ENCODE results near the gene SLC9A3.
"Not testable (repeated sequence)": the region's sequence is repeated elsewhere in the genome, so short reads cannot be mapped to it uniquely, and the experiment has no call there.

Gene SLC9A3

DNA sequence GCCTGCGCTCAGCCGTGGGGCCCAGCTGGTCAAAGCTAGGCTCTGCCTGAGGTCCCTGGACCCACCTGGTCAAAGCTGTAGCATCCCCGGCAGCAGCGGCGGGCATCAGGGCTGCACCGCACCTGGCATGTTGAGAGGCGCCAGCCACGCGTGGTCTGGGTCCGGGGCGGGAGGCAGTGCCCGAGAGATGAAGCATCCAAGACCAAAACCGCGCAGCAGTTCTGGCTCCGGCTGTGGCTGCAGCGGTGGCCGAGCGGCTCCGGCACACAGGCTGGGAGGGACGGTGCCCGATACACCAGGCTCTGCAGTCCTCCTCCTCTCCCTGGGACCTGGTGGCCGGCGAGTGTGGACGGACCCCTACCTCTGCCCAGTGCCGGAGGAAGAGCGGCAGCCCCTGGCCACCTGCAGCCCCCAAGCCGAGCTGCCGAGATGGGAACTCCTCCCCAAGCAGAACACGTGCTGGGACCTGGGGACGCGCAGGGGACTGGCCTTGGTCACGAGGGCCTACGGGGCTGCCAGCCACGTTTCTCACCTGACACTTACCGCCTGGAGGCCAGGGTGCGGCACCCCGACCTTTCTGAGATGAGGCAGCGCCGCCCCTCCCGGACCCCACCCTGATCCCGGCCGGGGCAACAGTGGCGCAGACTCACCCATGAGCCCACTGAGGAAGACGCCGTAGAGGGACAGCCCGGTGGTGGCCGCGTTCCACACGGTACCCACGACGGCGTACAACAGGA is 33.0 kb downstream of the SLC9A3 start:
- TF ChIP-seq CTCF (IDR thresholded peaks at IDR 0.05; ENCODE audit: extremely low read depth, insufficient read depth, missing control alignments) = no peak
- DNase-seq (ENCODE audit: low spot score) = no peak
- in situ Hi-C loops (cut with MboI; ENCODE audit: low pct_unique_long_range_greater_than_20kb, low sequenced_read_pairs, unreplicated experiment) = no loop called here

DNA sequence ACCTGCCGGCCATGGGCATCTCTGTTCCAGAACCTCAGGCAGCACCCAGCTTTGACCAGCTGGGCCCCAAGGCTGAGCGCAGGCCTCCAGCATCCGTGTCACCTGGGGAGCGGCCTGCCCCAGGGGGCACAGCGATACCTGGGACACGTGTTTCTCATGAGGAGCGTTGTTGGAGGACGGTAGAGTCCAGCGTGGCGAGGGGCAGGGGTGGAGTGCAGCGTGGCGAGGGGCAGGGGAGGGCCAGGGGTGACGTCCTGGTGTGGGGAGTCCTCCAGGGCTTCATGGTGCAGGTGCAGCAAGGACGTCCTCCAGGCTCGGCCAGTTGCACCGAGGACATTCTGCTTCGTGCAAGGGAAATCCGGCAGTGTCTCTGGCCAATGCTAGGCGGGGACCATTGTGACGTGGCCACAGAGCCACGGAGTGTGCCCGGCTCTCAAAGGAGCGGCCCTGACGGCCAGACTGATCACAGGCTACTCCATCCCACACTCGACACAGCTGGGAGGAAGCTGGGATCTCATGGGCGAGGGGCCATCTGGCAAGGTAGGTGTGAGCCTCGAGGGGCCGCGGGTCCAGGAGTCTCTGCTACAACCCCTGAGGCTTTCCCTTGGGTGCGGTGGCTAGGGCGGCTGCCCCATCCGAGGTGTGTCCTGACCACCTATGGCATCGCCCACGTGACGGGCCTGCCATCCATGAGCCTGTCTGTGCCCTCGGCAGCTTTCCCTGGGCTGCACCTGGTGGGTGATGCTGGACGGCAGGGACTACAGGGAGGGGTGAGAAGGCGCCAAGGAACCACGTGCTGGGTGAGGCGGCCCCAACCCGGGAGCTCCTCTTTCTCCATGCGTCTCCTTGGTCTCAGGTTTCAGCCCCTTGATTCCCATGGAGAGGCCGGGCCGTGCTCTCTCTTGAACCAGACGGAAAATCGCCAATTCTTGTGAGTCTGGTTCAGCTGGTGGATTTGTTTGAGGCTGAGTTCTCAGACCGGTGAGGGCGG is 33.8 kb downstream of the SLC9A3 start:
- no peak for DNase-seq (ENCODE audit: low spot score)
- TF ChIP-seq CTCF (IDR thresholded peaks at IDR 0.05; ENCODE audit: extremely low read depth, insufficient read depth, missing control alignments) = no peak

GRCh38 chr5:489689-490080 is 34.6 kb downstream of the SLC9A3 start:
- no peak for TF ChIP-seq CTCF (IDR thresholded peaks at IDR 0.05; ENCODE audit: extremely low read depth, insufficient read depth, missing control alignments)
- in situ Hi-C loops (cut with MboI; ENCODE audit: low pct_unique_long_range_greater_than_20kb, low sequenced_read_pairs, unreplicated experiment) = no loop called here
- DNase-seq (ENCODE audit: low spot score) = no peak

More for the DNA sequence above, 33.8 kb downstream of the SLC9A3 start:
- in situ Hi-C loops (cut with MboI; ENCODE audit: low pct_unique_long_range_greater_than_20kb, low sequenced_read_pairs, unreplicated experiment) = no loop called here

DNA sequence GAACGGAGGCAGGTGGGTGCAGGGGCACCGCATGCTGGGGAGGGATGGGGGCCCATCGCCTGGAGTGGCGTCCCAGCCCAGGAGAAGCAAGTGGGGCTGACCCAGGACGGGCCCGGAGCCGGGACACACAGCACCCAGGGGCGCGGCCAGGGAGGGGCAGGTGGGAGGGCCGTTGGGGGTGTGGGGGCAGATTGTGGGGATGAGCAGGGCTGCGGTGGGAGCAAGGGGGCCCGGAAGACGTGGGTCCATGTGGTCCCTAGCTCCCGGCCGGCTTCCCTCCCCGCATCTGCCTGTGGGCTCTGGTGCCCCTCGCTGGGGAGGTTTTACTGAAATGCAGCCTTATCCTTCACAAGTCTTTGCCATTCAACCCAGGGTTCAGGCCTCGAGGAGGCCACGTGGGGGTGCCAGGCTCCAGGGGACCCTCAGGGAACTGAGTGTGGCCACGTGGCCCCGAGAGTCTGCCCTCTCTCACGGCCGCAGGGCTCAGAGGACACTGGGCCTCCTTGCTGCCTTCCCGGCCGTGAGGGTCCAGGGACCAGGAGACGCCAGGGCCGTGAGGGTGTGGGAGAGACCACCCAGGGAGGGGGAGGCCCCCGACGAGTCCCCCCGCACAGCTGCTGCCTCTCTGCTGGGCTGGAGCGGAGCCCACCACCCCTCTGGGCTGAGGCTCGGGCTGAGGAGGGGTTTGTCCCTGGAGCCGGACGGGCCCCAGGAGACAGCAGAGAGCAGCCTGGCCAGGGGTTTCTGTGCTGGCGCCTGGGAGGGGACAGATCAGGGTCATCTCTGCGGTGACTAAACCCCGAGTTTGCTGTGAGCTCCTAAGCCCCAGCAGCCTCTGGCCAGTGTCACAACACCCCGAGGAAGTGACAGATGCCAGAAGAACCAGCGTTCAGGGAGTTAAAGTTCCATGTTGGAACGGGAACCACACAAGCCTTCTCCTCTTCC is 35.2 kb downstream of the SLC9A3 start:
- no peak for TF ChIP-seq CTCF (IDR thresholded peaks at IDR 0.05; ENCODE audit: extremely low read depth, insufficient read depth, missing control alignments)
- in situ Hi-C loops (cut with MboI; ENCODE audit: low pct_unique_long_range_greater_than_20kb, low sequenced_read_pairs, unreplicated experiment) = no loop called here
- DNase-seq (ENCODE audit: low spot score) = no peak

DNA sequence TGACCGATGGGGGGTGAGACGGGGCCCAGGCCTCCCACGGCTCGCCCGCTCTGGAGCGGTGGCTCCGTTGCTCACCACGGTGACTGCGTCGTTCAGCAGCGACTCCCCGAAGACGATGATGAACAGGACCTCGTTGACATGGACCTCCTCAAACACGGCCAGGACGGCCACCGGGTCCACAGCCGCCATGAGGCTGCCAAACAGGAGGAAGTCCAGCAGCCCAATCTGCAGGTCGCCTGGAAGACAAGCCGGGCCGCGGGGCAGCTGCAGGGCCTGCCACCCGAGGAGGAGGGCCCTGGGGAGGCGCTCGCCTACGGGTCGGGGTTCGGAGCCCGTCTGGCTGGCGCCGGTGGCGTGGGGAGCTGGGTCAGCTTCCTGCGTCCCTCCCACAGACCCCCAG is 36.0 kb downstream of the SLC9A3 start:
- DNase-seq (ENCODE audit: low spot score) = no peak
- in situ Hi-C loops (cut with MboI; ENCODE audit: low pct_unique_long_range_greater_than_20kb, low sequenced_read_pairs, unreplicated experiment) = no loop called here
- no peak for TF ChIP-seq CTCF (IDR thresholded peaks at IDR 0.05; ENCODE audit: extremely low read depth, insufficient read depth, missing control alignments)

DNA sequence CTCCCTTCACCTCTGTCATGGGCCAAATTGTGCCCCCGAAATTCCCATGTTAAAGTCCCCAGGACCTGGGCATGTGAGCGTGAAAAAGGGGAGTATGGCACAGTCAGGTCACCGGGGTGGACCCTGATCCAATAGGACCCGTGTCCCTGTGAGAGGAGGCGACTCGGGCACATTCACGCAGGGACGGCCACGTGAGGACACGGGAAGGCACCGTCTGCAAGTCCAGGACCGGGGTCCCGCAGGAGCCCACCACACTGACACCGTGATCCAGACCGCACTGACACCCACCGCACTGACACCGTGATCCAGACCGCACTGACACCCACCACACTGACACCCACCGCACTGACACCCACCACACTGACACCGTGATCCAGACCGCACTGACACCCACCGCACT is 37.7 kb downstream of the SLC9A3 start:
- DNase-seq (ENCODE audit: low spot score); in situ Hi-C loops (cut with MboI; ENCODE audit: low pct_unique_long_range_greater_than_20kb, low sequenced_read_pairs, unreplicated experiment): not testable (repeated sequence)

Measured in GM13977 (cell line).